ENCODE data around the gene CRIM1.

GRCh38 chr2:36499128-36499820 lies 143.7 kb downstream of the CRIM1 start:
- TF ChIP-seq, protein P1, sequence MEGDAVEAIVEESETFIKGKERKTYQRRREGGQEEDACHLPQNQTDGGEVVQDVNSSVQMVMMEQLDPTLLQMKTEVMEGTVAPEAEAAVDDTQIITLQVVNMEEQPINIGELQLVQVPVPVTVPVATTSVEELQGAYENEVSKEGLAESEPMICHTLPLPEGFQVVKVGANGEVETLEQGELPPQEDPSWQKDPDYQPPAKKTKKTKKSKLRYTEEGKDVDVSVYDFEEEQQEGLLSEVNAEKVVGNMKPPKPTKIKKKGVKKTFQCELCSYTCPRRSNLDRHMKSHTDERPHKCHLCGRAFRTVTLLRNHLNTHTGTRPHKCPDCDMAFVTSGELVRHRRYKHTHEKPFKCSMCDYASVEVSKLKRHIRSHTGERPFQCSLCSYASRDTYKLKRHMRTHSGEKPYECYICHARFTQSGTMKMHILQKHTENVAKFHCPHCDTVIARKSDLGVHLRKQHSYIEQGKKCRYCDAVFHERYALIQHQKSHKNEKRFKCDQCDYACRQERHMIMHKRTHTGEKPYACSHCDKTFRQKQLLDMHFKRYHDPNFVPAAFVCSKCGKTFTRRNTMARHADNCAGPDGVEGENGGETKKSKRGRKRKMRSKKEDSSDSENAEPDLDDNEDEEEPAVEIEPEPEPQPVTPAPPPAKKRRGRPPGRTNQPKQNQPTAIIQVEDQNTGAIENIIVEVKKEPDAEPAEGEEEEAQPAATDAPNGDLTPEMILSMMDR (conservative IDR thresholded peaks at IDR 0.05 in 1 of 2, IDR thresholded peaks at IDR 0.05 in 1 of 2; ENCODE audit: low read depth in 1 of 2, low read length in 2 of 2) = no peak
- no peak for TF ChIP-seq EZH2 (IDR thresholded peaks at IDR 0.05; ENCODE audit: low read length, missing control alignments)

Measured in fibroblast of lung (primary cell).